ENCODE data around the gene RNGTT.
"Not testable (repeated sequence)": the region's sequence is repeated elsewhere in the genome, so short reads cannot be mapped to it uniquely, and the experiment has no call there.

RNGTT gene

GRCh38 chr6:88806728-88807127 lies 156.7 kb downstream of the RNGTT start:
- H3K4me3 ChIP-seq: no peak overlapping the region
- no peak for TF ChIP-seq Cebpa-rat (IDR thresholded peaks at IDR 0.05)
- H3K9ac ChIP-seq: no peak overlapping the region
- H4K20me1 ChIP-seq: no peaks in the 10 kb centered on the region
- H3K27me3 ChIP-seq: no peaks in the 10 kb centered on the region
- peaks cover 0 to 16% (median 4%) of the 10 kb centered on the region in 11 experiments; a peak in 7 of 22 replicates for H3K36me3 ChIP-seq
- no peak overlapping the region for H3K4me2 ChIP-seq
- H3K4me1 ChIP-seq: no peaks in the 10 kb centered on the region
- peaks cover 4 to 15% (median 12%) of the 10 kb centered on the region in 11 experiments; a peak in 16 of 22 replicates for H3K9me3 ChIP-seq (replicated peaks in 1 of 11)
- no peak overlapping the region for H3K27ac ChIP-seq

GRCh38 chr6:88804701-88805100 lies 158.7 kb downstream of the RNGTT start:
- Histone ChIP-seq H3K4me1 (no peaks in the 10 kb centered on the region), H3K27me3 (no peaks in the 10 kb centered on the region), H3K9ac (no peak overlapping the region), H3K4me2 (no peak overlapping the region), H3K27ac (no peak overlapping the region), H3K4me3 (no peak overlapping the region), H3K36me3 (peaks cover 0 to 28% (median 8%) of the 10 kb centered on the region in 11 experiments; a peak in 10 of 22 replicates), H3K9me3 (replicated peaks in 1 of 11) (peaks cover 4 to 15% (median 12%) of the 10 kb centered on the region in 11 experiments; a peak in 16 of 22 replicates), H4K20me1 (no peaks in the 10 kb centered on the region)
- no peak for TF ChIP-seq Cebpa-rat (IDR thresholded peaks at IDR 0.05)

- Histone ChIP-seq H3K9ac (no peak overlapping the region), H3K4me2 (no peak overlapping the region), H3K9me3 (replicated peaks in 1 of 11) (no peaks in the 10 kb centered on the region), H3K4me3 (no peak overlapping the region), H3K27me3 (no peaks in the 10 kb centered on the region), H3K36me3 (peaks cover 0 to 7% (median 0%) of the 10 kb centered on the region in 11 experiments; a peak in 2 of 22 replicates), H3K27ac (no peak overlapping the region), H3K4me1 (no peaks in the 10 kb centered on the region), H4K20me1 (no peaks in the 10 kb centered on the region)
- TF ChIP-seq Cebpa-rat (IDR thresholded peaks at IDR 0.05): no peak
Measured at GRCh38 chr6:88785478-88785877, 177.9 kb downstream of the RNGTT start.

- TF ChIP-seq Cebpa-rat (IDR thresholded peaks at IDR 0.05): no peak
- no peak overlapping the region for H3K9ac ChIP-seq
- no peaks in the 10 kb centered on the region for H3K27me3 ChIP-seq
- no peaks in the 10 kb centered on the region for H4K20me1 ChIP-seq
- no peak overlapping the region for H3K4me3 ChIP-seq
- H3K4me1 ChIP-seq: no peaks in the 10 kb centered on the region
- no peak overlapping the region for H3K27ac ChIP-seq
- no peak overlapping the region for H3K4me2 ChIP-seq
- H3K9me3 ChIP-seq (replicated peaks in 1 of 11): peaks cover 0 to 11% (median 4%) of the 10 kb centered on the region in 11 experiments; a peak in 7 of 22 replicates
- peaks cover 0 to 11% (median 0%) of the 10 kb centered on the region in 11 experiments; a peak in 6 of 22 replicates for H3K36me3 ChIP-seq
Measured at GRCh38 chr6:88780714-88781389, 182.6 kb downstream of the RNGTT start.

GRCh38 chr6:88775866-88776571 lies 187.4 kb downstream of the RNGTT start:
- no peaks in the 10 kb centered on the region for H4K20me1 ChIP-seq

GRCh38 chr6:88768114-88768513 lies 195.3 kb downstream of the RNGTT start:
- not testable (repeated sequence) for H4K20me1 ChIP-seq; H3K27ac ChIP-seq; H3K4me1 ChIP-seq; H3K4me2 ChIP-seq; H3K9me3 ChIP-seq (replicated peaks in 1 of 11); H3K9ac ChIP-seq; H3K27me3 ChIP-seq; H3K4me3 ChIP-seq; H3K36me3 ChIP-seq

More at GRCh38 chr6:88775866-88776571, 187.4 kb downstream of the RNGTT start:
- Histone ChIP-seq H3K4me2 (no peak overlapping the region), H3K27me3 (no peaks in the 10 kb centered on the region), H3K27ac (no peak overlapping the region), H3K9me3 (replicated peaks in 1 of 11) (peaks cover 0 to 13% (median 4%) of the 10 kb centered on the region in 11 experiments; a peak in 7 of 22 replicates), H3K4me1 (no peaks in the 10 kb centered on the region), H3K4me3 (no peak overlapping the region), H3K9ac (no peak overlapping the region), H3K36me3 (peaks cover 0 to 11% (median 0%) of the 10 kb centered on the region in 11 experiments; a peak in 5 of 22 replicates)
- no peak for TF ChIP-seq Cebpa-rat (IDR thresholded peaks at IDR 0.05)

GRCh38 chr6:88764081-88764480 lies 199.3 kb downstream of the RNGTT start:
- Histone ChIP-seq H3K9me3 (replicated peaks in 1 of 11) (no peaks in the 10 kb centered on the region), H3K27ac (no peak overlapping the region), H3K27me3 (no peaks in the 10 kb centered on the region), H3K4me2 (no peak overlapping the region), H3K4me1 (no peaks in the 10 kb centered on the region; a peak in 1 of 20 replicates), H3K4me3 (no peak overlapping the region), H4K20me1 (no peaks in the 10 kb centered on the region), H3K36me3 (peaks cover 0 to 6% (median 0%) of the 10 kb centered on the region in 11 experiments; a peak in 2 of 22 replicates), H3K9ac (no peak overlapping the region)
- no peak for TF ChIP-seq Cebpa-rat (IDR thresholded peaks at IDR 0.05)

- TF ChIP-seq Cebpa-rat (IDR thresholded peaks at IDR 0.05): no peak
- no peak overlapping the region for H3K9ac ChIP-seq
- H3K36me3 ChIP-seq: peaks cover 0 to 6% (median 0%) of the 10 kb centered on the region in 11 experiments; a peak in 2 of 22 replicates
- no peaks in the 10 kb centered on the region for H3K27me3 ChIP-seq
- H4K20me1 ChIP-seq: no peaks in the 10 kb centered on the region
- H3K27ac ChIP-seq: no peak overlapping the region
- no peak overlapping the region for H3K4me2 ChIP-seq
- no peak overlapping the region for H3K4me3 ChIP-seq
- H3K9me3 ChIP-seq (replicated peaks in 1 of 11): no peaks in the 10 kb centered on the region
- no peaks in the 10 kb centered on the region; a peak in 1 of 20 replicates for H3K4me1 ChIP-seq
Measured at GRCh38 chr6:88763160-88763559, 200.3 kb downstream of the RNGTT start.

GRCh38 chr6:88761237-88762031 lies 202.0 kb downstream of the RNGTT start:
- no peak overlapping the region for H3K9ac ChIP-seq
- H3K4me1 ChIP-seq: no peaks in the 10 kb centered on the region; a peak in 1 of 20 replicates
- no peak overlapping the region for H3K4me2 ChIP-seq
- no peaks in the 10 kb centered on the region; a peak in 1 of 22 replicates for H3K9me3 ChIP-seq (replicated peaks in 1 of 11)
- TF ChIP-seq Cebpa-rat (IDR thresholded peaks at IDR 0.05): no peak
- no peaks in the 10 kb centered on the region for H3K27me3 ChIP-seq
- peaks cover 0 to 6% (median 0%) of the 10 kb centered on the region in 11 experiments; a peak in 2 of 22 replicates for H3K36me3 ChIP-seq
- no peaks in the 10 kb centered on the region for H4K20me1 ChIP-seq
- no peak overlapping the region for H3K4me3 ChIP-seq
- H3K27ac ChIP-seq: no peak overlapping the region

Data from BLaER1 treated with 17β-estradiol and CSF1 and Interleukin-3, amounts not matched to agents 10 nM and 100 nM (cell line).